Body of pancreas (tissue), 4 donors: ENCODE measurements around the gene AEN. TPM values are rescaled to one million over a fixed set of nuclear protein-coding genes. Genes with fewer than 3 reads are reported as not detected.

Experiments used
- ATAC-seq: fragments of 150-250 bp; one replicate; pipeline ENCODE4 v1.9.1; 2016
- DNase-seq, 4 donors: peaks; one replicate each; pipeline ENCODE4 v3.0.0-alpha.2; 2019
- H3K27ac ChIP-seq, 4 donors: fragments of 200-600 bp; sonication (generic); 1 replicate in 3 of 4; 2 replicates in 1 of 4; pipeline versions ENCODE4 v1.5.1 to v1.6.1; 2016 to 2019; ENCODE audit warnings: mild to moderate bottlenecking in 1 of 4, mixed read lengths in 1 of 4, moderate library complexity in 1 of 4
- H3K27me3 ChIP-seq, 2 donors: fragments of 200-600 bp; sonication (generic); one replicate each; pipeline ENCODE4 v1.6.0; 2016; ENCODE audit warnings: mild to moderate bottlenecking in 1 of 2
- H3K36me3 ChIP-seq, 2 donors: fragments of 200-600 bp; sonication (generic); replicated peaks in 1 of 2; 2 replicates each; pipeline ENCODE4 v1.5.1; 2016; ENCODE audit warnings: low read depth in 2 of 2; ENCODE audit not compliant: insufficient read depth in 1 of 2
- H3K4me1 ChIP-seq: fragments of 200-600 bp; sonication (generic); one replicate; pipeline ENCODE4 v1.6.0; 2016
- H3K4me3 ChIP-seq, 2 donors: fragments of 200-600 bp; sonication (generic); 1 replicate in 1 of 2; 2 replicates in 1 of 2; pipeline ENCODE4 v1.5.1; 2016 to 2019
- H3K9me3 ChIP-seq, 3 donors: fragments of 200-600 bp; sonication (generic); 1 replicate in 2 of 3; 2 replicates in 1 of 3; pipeline ENCODE4 v1.5.1; 2016
- CTCF ChIP-seq, 7 experiments: fragments of 450-650 bp in 4 of 7; fragments of 200-600 bp in 3 of 7; sonication (generic) in 3 of 7; IDR thresholded peaks; one replicate each; pipeline ENCODE4 v1.5.1; 2016 to 2019; ENCODE audit warnings: antibody characterized with exemption in 7 of 7
- POLR2A ChIP-seq, 3 donors: fragments of 450-650 bp; IDR thresholded peaks; one replicate each; pipeline ENCODE4 v1.6.1; 2016; ENCODE audit warnings: antibody characterized with exemption in 3 of 3, mild to moderate bottlenecking in 2 of 3
- WGBS, 2 donors: methylation state at CpG; one replicate each; pipeline ENCODE4 v1.1.5; 2017; 5-methylcytosine and 5-hydroxymethylcytosine counted together
- intact Hi-C: fragments of 100-400 bp; cut with DNase I; formaldehyde crosslinking; loops from one replicate; pipeline ENCODE4 v1.15.1; 2023
- total RNA-seq, 2 donors: library from RNA; depleted of rRNA; stranded (reverse); fragments of >200 nt; gene quantifications; one replicate each; pipeline ENCODE4 v1.1.0, GENCODE V29; 2016

The AEN gene
- total RNA-seq, 2 donors from 2014 or later: 20.4 to 23.3 TPM

- 46 to 61% methylated on average over 8 to 12 of the region's 12 CpGs for WGBS, 2 donors
- TF ChIP-seq POLR2A (IDR thresholded peaks at IDR 0.05) (no peak), CTCF (IDR thresholded peaks at IDR 0.05) (no peak)
- H3K9me3 ChIP-seq: no peaks in the 10 kb centered on the region
- ATAC-seq (peak; percentile 73), DNase-seq (peak; percentile 65 to 69 (median 67))
- intact Hi-C loops: no loop called here
- peak overlapping the region in 3 of 4 donors; percentile 27 to 63 (median 41) for H3K27ac ChIP-seq
- no peak overlapping the region for H3K4me3 ChIP-seq
- H3K27me3 ChIP-seq: no peaks in the 10 kb centered on the region
- H3K4me1 ChIP-seq: peaks cover 38% of the 10 kb centered on the region
- H3K36me3 ChIP-seq: no peaks in the 10 kb centered on the region
These were observed 27.4 kb downstream of the AEN start for GRCh38 chr15:88648357-88649214.

GRCh38 chr15:88649286-88649733 lies 28.2 kb downstream of the AEN start:
- no peak for TF ChIP-seq CTCF (IDR thresholded peaks at IDR 0.05)
- TF ChIP-seq POLR2A (IDR thresholded peaks at IDR 0.05): no peak
- ATAC-seq (no peak), DNase-seq (peak in 1 of 4 donors; percentile 32)
- 70 to 77% methylated on average over 12 of the region's 12 CpGs for WGBS, 2 donors
- H3K9me3 ChIP-seq: no peaks in the 10 kb centered on the region
- peak overlapping the region in 1 of 4 donors; percentile 63 for H3K27ac ChIP-seq
- peaks cover 38% of the 10 kb centered on the region for H3K4me1 ChIP-seq
- no peaks in the 10 kb centered on the region for H3K36me3 ChIP-seq
- intact Hi-C loops: no loop called here
- no peak overlapping the region for H3K4me3 ChIP-seq
- no peaks in the 10 kb centered on the region for H3K27me3 ChIP-seq

GRCh38 chr15:88649753-88650551 lies 28.8 kb downstream of the AEN start:
- peak in 1 of 4 donors; percentile 46 for DNase-seq
- H3K36me3 ChIP-seq: no peaks in the 10 kb centered on the region
- H3K27me3 ChIP-seq: no peaks in the 10 kb centered on the region
- TF ChIP-seq POLR2A (IDR thresholded peaks at IDR 0.05) (no peak), CTCF (IDR thresholded peaks at IDR 0.05) (no peak)
- intact Hi-C loops: loop anchor here (10.0 kb wide), 1 partner anchor 185 kb away; no protein-coding TSS in a partner anchor
- no peak for ATAC-seq
- H3K27ac ChIP-seq: no peak overlapping the region
- H3K9me3 ChIP-seq: no peaks in the 10 kb centered on the region
- H3K4me3 ChIP-seq: no peak overlapping the region
- WGBS, 2 donors: 81 to 90% methylated on average over 15 to 23 of the region's 23 CpGs
- peaks cover 38% of the 10 kb centered on the region for H3K4me1 ChIP-seq

GRCh38 chr15:88650556-88650955 lies 29.4 kb downstream of the AEN start:
- no peaks in the 10 kb centered on the region for H3K27me3 ChIP-seq
- peak in 2 of 7 experiments; percentile 26 to 35 for TF ChIP-seq CTCF (IDR thresholded peaks at IDR 0.05)
- TF ChIP-seq POLR2A (IDR thresholded peaks at IDR 0.05): no peak
- no peak overlapping the region for H3K4me3 ChIP-seq
- ATAC-seq (no peak), DNase-seq (no peak)
- H3K36me3 ChIP-seq: no peaks in the 10 kb centered on the region
- peaks cover 38% of the 10 kb centered on the region for H3K4me1 ChIP-seq
- H3K9me3 ChIP-seq: no peaks in the 10 kb centered on the region
- WGBS, 2 donors: 73 to 86% methylated on average over 12 of the region's 12 CpGs
- intact Hi-C loops: loop anchor here (10.0 kb wide), 1 partner anchor 184 kb away; no protein-coding TSS in a partner anchor
- H3K27ac ChIP-seq: no peak overlapping the region
